AG09309 (cell line): ENCODE data around the gene SLC43A2.

Experiments used
- DNase-seq: peaks from one replicate; pipeline ENCODE4 v3.0.0-alpha.2; 2010; ENCODE audit warnings: low read depth
- H3K4me3 ChIP-seq: 2 replicates; pipeline ENCODE4 v1.5.1; 2011; ENCODE audit warnings: mild to moderate bottlenecking, low read depth, low read length, moderate library complexity; ENCODE audit not compliant: control insufficient read depth
- TF ChIP-seq, protein P1 (sequence below): IDR thresholded peaks from 2 replicates; pipeline ENCODE4 v1.5.1; 2011; ENCODE audit warnings: mild to moderate bottlenecking, low read depth, low read length, inconsistent platforms; ENCODE audit not compliant: insufficient read depth, control insufficient read depth; ENCODE audit errors: missing control alignments

SLC43A2 gene

DNA sequence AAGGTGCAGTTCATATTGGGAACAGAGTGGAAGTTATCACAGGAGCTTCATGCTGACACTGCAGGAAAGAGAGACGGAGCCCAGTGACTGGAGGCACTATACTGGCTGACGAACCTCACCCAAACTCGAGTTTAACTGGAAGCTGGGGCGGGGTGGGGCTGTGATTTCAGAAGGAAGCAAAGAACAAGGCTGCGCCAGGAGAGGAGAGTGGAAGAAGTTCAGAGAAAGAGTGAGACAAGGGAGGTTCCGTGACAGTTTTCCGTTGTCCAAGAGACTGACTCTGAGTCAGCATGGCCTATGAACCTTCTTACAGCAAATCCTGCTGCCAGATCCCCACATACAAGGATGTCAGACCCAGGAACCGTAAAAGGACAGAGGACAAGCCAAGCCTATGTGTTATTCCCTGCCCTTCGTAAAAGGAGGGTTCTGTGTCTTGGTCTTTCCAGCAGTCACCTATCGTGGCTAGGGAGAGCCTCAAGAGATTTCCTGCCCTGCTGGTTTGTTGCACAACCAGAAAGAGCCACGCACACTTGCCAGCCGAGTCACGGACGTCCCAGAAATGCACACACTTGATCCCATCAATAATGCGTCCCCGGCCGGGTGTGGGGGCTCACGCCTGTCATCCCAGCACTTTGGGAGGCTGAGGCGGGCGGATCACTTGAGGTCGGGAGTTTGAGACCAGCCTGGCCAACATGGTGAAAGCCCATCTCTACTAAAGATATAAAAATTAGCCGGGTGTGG, 71.1 kb downstream of the SLC43A2 start:
- H3K4me3 ChIP-seq = no peak overlapping the region
- no peak for DNase-seq
- TF ChIP-seq, protein P1, sequence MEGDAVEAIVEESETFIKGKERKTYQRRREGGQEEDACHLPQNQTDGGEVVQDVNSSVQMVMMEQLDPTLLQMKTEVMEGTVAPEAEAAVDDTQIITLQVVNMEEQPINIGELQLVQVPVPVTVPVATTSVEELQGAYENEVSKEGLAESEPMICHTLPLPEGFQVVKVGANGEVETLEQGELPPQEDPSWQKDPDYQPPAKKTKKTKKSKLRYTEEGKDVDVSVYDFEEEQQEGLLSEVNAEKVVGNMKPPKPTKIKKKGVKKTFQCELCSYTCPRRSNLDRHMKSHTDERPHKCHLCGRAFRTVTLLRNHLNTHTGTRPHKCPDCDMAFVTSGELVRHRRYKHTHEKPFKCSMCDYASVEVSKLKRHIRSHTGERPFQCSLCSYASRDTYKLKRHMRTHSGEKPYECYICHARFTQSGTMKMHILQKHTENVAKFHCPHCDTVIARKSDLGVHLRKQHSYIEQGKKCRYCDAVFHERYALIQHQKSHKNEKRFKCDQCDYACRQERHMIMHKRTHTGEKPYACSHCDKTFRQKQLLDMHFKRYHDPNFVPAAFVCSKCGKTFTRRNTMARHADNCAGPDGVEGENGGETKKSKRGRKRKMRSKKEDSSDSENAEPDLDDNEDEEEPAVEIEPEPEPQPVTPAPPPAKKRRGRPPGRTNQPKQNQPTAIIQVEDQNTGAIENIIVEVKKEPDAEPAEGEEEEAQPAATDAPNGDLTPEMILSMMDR = no peak

DNA sequence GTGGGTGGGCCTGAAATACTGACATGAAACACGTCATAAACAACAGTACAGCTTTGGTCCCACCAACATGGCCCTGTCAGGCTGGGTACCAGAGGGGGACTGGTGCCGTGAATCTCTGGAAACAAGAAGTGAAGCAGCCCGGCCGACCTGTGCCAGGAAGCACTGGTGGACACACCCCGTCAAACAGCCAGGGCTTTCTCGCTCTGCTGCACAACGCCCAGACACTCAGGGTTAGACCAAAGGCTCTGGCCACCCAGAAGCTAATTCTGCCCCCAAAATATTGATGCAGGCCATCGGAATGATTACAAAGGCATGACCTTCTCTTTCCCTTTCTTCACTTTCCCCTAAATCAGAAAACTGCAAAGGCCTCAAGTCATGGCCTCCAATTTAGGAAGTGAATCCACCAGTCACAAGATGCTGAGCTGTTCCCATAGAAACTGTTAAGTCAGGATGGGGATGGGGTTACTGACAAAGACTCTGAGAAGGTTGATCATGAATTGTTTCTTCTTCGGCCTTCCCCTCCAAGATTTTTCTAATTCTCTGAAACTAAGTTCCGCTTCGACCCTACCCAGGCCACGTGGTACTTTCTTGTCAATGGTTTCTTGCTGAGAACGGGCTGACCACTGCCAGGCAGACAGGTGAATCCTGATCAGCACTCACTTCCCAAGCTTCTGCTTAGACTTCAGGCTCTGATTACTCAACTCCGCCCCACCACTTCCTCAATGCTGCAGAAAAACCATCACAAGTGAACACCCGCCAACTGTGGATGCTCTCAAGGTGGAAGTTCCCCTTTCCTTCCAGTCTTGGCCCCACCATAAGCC, 72.8 kb downstream of the SLC43A2 start:
- H3K4me3 ChIP-seq = no peak overlapping the region
- DNase-seq = no peak
- TF ChIP-seq, protein P1 = no peak

DNA sequence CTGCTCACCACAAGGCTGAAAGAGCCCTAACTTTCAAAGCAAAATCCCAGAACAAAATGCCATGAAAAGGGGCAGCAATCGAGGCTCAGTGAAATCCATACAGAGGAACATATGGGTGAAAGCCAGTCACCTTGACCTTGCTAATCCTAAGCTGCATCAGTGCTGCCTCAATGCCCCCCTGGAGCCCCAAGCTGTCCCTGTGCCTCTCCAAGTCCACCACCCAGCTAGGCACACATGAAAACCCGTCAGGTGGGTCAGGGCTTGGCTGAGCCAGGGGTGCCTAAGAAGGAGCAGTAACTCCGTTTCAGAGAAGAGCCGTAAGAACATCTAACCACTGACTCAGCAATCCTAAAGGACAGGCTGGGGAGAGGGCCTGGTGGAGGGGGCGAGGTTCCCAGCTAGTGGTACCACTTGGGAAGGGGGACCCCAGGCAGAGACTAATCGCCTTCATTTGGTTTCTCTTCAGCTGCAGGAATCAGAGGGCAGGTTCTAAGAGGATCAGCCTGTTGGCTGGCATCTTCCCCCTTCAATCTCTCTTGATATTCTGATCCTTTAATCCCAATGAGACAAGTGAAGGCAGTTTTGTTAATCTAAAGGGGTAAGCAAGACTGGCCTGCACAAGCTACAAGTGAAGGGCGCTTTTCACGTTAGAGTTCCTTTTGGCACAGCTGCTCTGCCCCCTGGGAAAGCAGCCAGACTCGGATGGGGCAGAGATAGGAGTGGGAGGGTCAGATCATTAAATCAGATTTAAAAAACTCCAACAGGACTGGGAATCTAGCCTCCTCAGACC, 73.7 kb downstream of the SLC43A2 start:
- no peak overlapping the region for H3K4me3 ChIP-seq
- no peak for DNase-seq
- TF ChIP-seq, protein P1 = no peak

DNA sequence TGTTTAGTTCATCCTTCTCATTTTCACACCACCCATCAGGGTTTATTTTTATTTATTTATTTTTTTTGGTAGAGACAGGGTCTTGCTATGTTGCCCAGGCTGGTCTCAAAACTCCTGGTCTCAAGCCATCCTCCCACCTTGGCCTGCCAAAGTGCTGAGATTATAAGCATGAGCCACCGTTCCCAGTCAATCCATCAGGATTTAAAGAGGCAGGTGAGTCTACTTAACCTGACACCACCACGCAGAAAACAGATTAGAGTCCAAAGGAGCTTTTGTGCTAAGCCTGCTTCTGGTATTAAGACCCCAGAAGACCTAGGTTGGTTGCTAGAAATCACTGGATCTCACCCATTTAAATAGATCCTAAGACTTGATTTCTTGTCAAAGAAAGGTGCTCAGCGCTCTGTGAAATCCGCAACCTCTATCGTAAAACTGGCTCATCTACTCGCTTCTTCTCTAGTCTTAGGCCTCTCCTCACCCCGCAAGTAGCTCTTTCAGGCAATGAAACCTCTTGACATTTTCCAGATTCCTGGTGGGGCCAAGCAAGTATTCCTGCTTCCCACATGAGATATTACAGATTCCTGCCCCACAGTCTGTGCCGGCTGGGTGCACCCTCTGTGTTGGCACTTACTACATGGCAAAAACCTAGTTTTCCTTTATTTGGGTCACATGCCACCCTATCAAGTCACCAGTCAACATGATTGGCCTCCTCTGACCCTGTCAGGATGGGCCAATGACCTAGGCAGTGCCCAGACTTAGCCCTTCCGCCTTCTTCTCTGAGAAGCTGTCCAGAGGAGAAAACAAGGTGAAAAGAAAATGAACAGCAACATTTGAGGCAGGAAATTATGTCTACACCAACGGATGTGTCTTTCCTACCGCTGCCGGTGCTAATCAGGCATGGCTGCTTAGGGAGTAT, 75.0 kb downstream of the SLC43A2 start:
- TF ChIP-seq, protein P1 = no peak
- no peak for DNase-seq

DNA sequence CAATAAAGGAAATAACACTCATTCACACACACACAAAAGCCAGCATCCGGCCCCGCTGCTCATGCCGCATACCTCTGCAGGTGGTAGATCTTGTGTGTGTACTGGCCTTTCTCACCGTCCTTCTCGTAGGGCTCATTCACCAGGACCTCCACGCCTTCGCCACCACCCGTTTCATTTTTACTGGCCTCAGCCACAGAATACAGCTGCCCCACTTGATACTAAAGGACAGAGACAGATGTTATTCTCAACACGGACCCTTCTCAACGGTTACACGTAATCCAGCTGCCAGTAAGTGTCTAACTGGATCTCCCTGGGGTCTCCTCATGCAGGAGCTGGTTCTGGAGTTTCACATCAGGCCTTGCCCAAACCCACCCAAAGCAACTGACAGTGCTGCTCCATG, 75.7 kb downstream of the SLC43A2 start:
- TF ChIP-seq, protein P1 = no peak
- no peak for DNase-seq
- H3K4me3 ChIP-seq = no peak overlapping the region

More for the DNA sequence above, 75.0 kb downstream of the SLC43A2 start:
- H3K4me3 ChIP-seq = no peak overlapping the region

DNA sequence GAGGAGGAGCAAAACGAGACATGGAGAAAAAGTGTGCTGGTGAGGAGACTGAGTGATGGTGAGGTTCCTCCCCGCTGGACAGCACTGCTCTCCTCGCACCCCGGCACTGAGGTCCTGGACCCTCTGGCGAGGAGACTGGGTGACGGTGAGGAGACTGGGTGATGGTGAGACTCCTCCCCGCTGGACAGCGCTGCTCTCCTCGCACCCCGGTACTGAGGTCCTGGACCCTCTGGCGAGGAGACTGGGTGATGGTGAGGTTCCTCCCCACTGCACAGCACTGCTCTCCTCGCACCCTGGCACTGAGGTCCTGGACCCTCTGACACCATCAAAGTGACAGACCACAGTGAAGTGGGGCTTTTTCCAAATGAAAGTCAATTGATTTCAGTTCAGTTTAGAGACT, 76.9 kb downstream of the SLC43A2 start:
- TF ChIP-seq, protein P1 = no peak
- DNase-seq = no peak
- H3K4me3 ChIP-seq = no peak overlapping the region
